Lung (tissue), 12 donors: ENCODE data around the gene EFHD2. TPM values are rescaled to one million over a fixed set of nuclear protein-coding genes. Genes with fewer than 3 reads are reported as not detected.

ENCODE experiments used
- ATAC-seq: fragments of 200-7000 bp; cut with Tn5 transposase; one replicate; pipeline ENCODE4 v1.9.1; 2020; ENCODE audit warnings: moderate number of reproducible peaks; ENCODE audit not compliant: insufficient read depth, low FRiP score
- DNase-seq, 3 donors: peaks; one replicate each; pipeline ENCODE4 v3.0.0-alpha.2; 2013 to 2017
- H3K27ac ChIP-seq, 2 donors: one replicate each; pipeline ENCODE4 v1.5.1; 2013; ENCODE audit warnings: mild to moderate bottlenecking in 2 of 2, moderate library complexity in 2 of 2, control low read depth in 1 of 2, inconsistent platforms in 1 of 2, low read depth in 1 of 2, low read length in 1 of 2
- H3K27me3 ChIP-seq, 3 donors: one replicate each; pipeline ENCODE4 v1.5.1; 2013; ENCODE audit warnings: low read length in 2 of 3; ENCODE audit not compliant: control insufficient read depth in 3 of 3, insufficient read depth in 3 of 3
- H3K36me3 ChIP-seq, 4 donors: one replicate each; pipeline ENCODE4 v1.5.1; 2013; ENCODE audit warnings: low read length in 4 of 4, mild to moderate bottlenecking in 1 of 4, moderate library complexity in 1 of 4; ENCODE audit not compliant: control insufficient read depth in 4 of 4, insufficient read depth in 4 of 4
- H3K4me1 ChIP-seq, 5 donors: one replicate each; pipeline ENCODE4 v1.5.1; 2013; ENCODE audit warnings: low read length in 5 of 5, mild to moderate bottlenecking in 2 of 5, moderate library complexity in 1 of 5; ENCODE audit not compliant: control insufficient read depth in 5 of 5, insufficient read depth in 5 of 5
- H3K4me3 ChIP-seq: one replicate; pipeline ENCODE4 v1.5.1; 2013; ENCODE audit warnings: mild to moderate bottlenecking, control low read depth, moderate library complexity
- H3K9ac ChIP-seq, 2 donors: one replicate each; pipeline ENCODE4 v1.5.1; 2013; ENCODE audit warnings: low read length in 2 of 2, control low read depth in 1 of 2; ENCODE audit not compliant: insufficient read depth in 1 of 2
- H3K9me3 ChIP-seq, 4 donors: one replicate each; pipeline ENCODE4 v1.5.1; 2013; ENCODE audit warnings: low read length in 3 of 4, mild to moderate bottlenecking in 1 of 4, moderate library complexity in 1 of 4; ENCODE audit not compliant: control insufficient read depth in 4 of 4, insufficient read depth in 3 of 4
- WGBS, 2 donors: extraction: QIAGEN DNeasy Blood & Tissue Kit; methylation state at CpG; one replicate each; pipeline ENCODE4 v1.1.7; 2013; 5-methylcytosine and 5-hydroxymethylcytosine counted together
- polyA plus RNA-seq, 2 donors: library from polyadenylated mRNA; stranded (reverse); fragments of 200-250 nt; gene quantifications; one replicate each; pipeline ENCODE4 v1.2.1, GENCODE V29; 2013
- total RNA-seq, 2 donors: library from RNA; depleted of rRNA in 1 of 2; stranded (reverse); fragments of >200 nt in 1 of 2; gene quantifications; one replicate each; pipeline ENCODE4 v1.2.1, GENCODE V29; 2014 to 2021
- TF ChIP-seq, protein P1 (sequence below): IDR thresholded peaks from 2 replicates; pipeline ENCODE4 v1.5.1; 2012; ENCODE audit warnings: mild to moderate bottlenecking; ENCODE audit errors: control extremely low read depth, extremely low read depth
- donor health status: control.
- donor health status: control.
- donor health status: Bipolar disorder and iron deficiency.
- donor health status: healthy.
- donor health status: DM: yes; HTN: yes; CAD: no.

EFHD2 gene
- total and polyA plus RNA-seq, 4 donors, result 28.2 to 175 (median 90.1) TPM

DNA sequence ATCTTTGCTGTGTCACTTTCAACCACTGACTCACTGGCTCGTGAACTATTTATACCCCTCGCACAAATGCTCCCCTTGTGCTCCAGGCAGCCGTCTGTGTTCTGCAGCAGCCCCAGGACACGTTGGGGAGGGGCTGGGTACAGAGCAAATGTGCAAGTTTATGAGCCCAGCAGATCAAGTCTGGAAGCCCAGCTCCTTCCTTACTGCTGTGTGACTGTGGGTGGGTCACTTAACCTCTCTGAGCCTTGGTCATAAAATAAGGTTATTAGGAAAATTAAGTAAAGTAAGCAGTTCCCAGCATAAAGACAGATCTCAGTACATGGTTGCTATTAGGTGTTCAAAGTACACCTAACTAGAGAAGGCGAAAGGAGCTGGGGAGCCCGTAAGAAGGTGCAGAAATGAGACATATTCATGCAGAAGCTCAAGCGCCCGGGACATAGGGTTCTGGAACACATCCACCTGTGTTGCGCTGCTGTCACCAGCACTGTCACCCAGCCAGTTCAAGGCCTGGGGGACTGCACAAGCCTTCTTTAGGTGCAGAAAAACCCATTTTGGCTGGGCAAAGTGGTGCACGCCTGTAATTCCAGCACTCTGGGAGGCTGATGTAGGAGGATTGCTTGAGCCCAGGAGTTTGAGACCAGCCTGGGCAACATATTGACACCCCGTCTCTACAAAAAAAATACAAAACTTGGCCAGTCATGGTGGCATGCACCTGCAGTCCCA is 13.8 kb downstream of the EFHD2 start:
- Histone ChIP-seq H3K4me1 (peaks cover 0 to 16% (median 6%) of the 10 kb centered on the region in 5 donors), H3K27ac (no peak overlapping the region), H3K9me3 (no peaks in the 10 kb centered on the region), H3K36me3 (peaks cover 0 to 25% (median 0%) of the 10 kb centered on the region in 4 donors), H3K9ac (no peak overlapping the region), H3K27me3 (no peaks in the 10 kb centered on the region), H3K4me3 (no peak overlapping the region)
- TF ChIP-seq, protein P1, sequence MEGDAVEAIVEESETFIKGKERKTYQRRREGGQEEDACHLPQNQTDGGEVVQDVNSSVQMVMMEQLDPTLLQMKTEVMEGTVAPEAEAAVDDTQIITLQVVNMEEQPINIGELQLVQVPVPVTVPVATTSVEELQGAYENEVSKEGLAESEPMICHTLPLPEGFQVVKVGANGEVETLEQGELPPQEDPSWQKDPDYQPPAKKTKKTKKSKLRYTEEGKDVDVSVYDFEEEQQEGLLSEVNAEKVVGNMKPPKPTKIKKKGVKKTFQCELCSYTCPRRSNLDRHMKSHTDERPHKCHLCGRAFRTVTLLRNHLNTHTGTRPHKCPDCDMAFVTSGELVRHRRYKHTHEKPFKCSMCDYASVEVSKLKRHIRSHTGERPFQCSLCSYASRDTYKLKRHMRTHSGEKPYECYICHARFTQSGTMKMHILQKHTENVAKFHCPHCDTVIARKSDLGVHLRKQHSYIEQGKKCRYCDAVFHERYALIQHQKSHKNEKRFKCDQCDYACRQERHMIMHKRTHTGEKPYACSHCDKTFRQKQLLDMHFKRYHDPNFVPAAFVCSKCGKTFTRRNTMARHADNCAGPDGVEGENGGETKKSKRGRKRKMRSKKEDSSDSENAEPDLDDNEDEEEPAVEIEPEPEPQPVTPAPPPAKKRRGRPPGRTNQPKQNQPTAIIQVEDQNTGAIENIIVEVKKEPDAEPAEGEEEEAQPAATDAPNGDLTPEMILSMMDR, result no peak
- ATAC-seq (no peak), DNase-seq (no peak)
- 92 to 94% methylated on average over 11 of the region's 11 CpGs for WGBS, 2 donors

DNA sequence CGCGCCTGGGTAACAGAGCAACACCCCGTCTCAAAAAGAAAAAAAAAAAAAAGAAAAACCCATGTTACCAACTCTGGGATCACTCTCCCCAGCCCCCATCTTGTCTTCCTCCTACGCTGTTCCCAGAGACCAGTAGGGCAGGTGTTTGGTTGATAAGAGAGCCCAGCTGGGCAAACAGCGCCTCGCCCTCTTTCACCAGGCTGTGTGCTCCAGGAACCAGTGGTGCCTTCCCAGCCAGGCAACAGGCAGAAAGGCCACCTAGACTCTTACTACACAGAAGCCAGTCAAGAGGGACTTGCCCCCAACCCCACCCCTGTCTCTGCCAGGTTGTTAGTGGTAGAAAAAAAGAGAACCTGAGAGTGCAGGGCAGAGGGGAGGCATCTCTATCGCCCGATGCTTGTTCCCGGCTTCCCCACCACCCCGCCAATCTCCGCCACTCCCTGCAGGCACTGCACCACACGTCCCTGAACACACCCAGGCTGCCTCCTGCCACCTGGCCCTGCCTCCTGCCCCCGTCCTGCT is 14.5 kb downstream of the EFHD2 start:
- peaks cover 0 to 16% (median 2%) of the 10 kb centered on the region in 5 donors for H3K4me1 ChIP-seq
- TF ChIP-seq, protein P1, result no peak
- 67 to 80% methylated on average over 13 of the region's 13 CpGs for WGBS, 2 donors
- H3K9ac ChIP-seq, result no peak overlapping the region
- H3K36me3 ChIP-seq, result peaks cover 0 to 28% (median 0%) of the 10 kb centered on the region in 4 donors
- no peak overlapping the region for H3K4me3 ChIP-seq
- peak overlapping the region in 1 of 2 donors; percentile 16 for H3K27ac ChIP-seq
- ATAC-seq (no peak), DNase-seq (peak in 2 of 3 donors; percentile 52 to 53)
- H3K9me3 ChIP-seq, result no peaks in the 10 kb centered on the region
- H3K27me3 ChIP-seq, result no peaks in the 10 kb centered on the region

DNA sequence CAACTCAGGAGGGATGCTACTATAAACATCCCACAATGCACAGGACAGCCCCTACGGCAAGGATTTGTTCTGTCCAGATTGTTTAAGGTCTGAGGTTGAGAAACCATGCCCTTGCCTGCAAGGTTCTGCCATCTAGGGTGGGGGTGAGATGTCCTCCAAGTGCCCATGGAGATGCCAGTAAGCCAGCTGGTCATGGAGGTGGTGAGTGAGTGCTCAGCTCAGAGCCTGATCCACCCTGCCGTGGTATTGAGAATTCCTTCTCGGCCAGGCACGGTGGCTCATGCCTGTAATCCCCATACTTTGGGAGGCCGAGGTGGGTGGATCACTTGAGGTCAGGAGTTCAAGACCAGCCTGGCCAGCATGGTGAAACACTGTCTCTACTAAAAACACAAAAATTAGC is 15.3 kb downstream of the EFHD2 start:
- no peak for DNase-seq
- Histone ChIP-seq H3K4me1 (peaks cover 0 to 16% (median 0%) of the 10 kb centered on the region in 5 donors), H3K4me3 (no peak overlapping the region), H3K9me3 (no peaks in the 10 kb centered on the region), H3K27ac (no peak overlapping the region), H3K36me3 (peaks cover 0 to 28% (median 0%) of the 10 kb centered on the region in 4 donors), H3K9ac (no peak overlapping the region), H3K27me3 (no peaks in the 10 kb centered on the region)
- WGBS, 2 donors, result 83 to 88% methylated on average over 5 of the region's 5 CpGs
- TF ChIP-seq, protein P1, result no peak
- no peak for ATAC-seq
